HEK293T (cell line): ENCODE measurements around the gene RNPEP.
A peak's percentile ranks its signal among the peaks of the same experiment; 100 is the strongest.

ENCODE experiments used
- CTCF ChIA-PET: fragments of 350-600 bp; formaldehyde crosslinking; extraction: SDS; loops from one replicate; lab custom pipeline; 2021; ENCODE audit warnings: antibody characterized with exemption, inconsistent platforms; lab: Yijun Ruan, JAX
- POLR2A ChIA-PET: fragments of 350-600 bp; formaldehyde crosslinking; extraction: SDS; loops from one replicate; lab custom pipeline; 2020; ENCODE audit warnings: antibody characterized with exemption, inconsistent platforms; lab: Yijun Ruan, JAX
- DNase-seq: peaks from one replicate; pipeline ENCODE4 v3.0.0; 2012; ENCODE audit warnings: mixed read lengths; ENCODE audit errors: extremely low spot score
- ARNT ChIP-seq: fragments of 450-650 bp; IDR thresholded peaks from 2 replicates; pipeline ENCODE4 v1.6.1; 2017; ENCODE audit warnings: mild to moderate bottlenecking
- BHLHE40 ChIP-seq: fragments of 450-650 bp; IDR thresholded peaks from 2 replicates; pipeline ENCODE4 v1.6.1; 2016; ENCODE audit warnings: mild to moderate bottlenecking, moderate library complexity, borderline replicate concordance
- CTBP1 ChIP-seq: fragments of 450-650 bp; IDR thresholded peaks from 2 replicates; pipeline ENCODE4 v1.6.1; 2016; ENCODE audit warnings: borderline replicate concordance
- ELF4 ChIP-seq: fragments of 450-650 bp; IDR thresholded peaks from 2 replicates; pipeline ENCODE4 v1.6.1; 2017; ENCODE audit warnings: antibody characterized with exemption
- FOXA1 ChIP-seq: fragments of 450-650 bp; IDR thresholded peaks from 2 replicates; pipeline ENCODE4 v1.6.1; 2016; ENCODE audit warnings: mild to moderate bottlenecking
- FOXK2 ChIP-seq: fragments of 450-650 bp; IDR thresholded peaks from 2 replicates; pipeline ENCODE4 v1.6.1; 2016; ENCODE audit warnings: mild to moderate bottlenecking
- FOXM1 ChIP-seq: fragments of 450-650 bp; IDR thresholded peaks from 2 replicates; pipeline ENCODE4 v1.6.1; 2017; ENCODE audit warnings: mild to moderate bottlenecking, borderline replicate concordance
- HDGF ChIP-seq: fragments of 450-650 bp; IDR thresholded peaks from 2 replicates; pipeline ENCODE4 v1.6.1; 2017; ENCODE audit warnings: antibody characterized with exemption, borderline replicate concordance
- L3MBTL2 ChIP-seq: fragments of 450-650 bp; conservative IDR thresholded peaks from 2 replicates; pipeline ENCODE4 v1.6.1; 2016; ENCODE audit warnings: mild to moderate bottlenecking
- LEF1 ChIP-seq: fragments of 450-650 bp; IDR thresholded peaks from 2 replicates; pipeline ENCODE4 v1.6.1; 2017; ENCODE audit warnings: mild to moderate bottlenecking, borderline replicate concordance
- NFRKB ChIP-seq: fragments of 450-650 bp; IDR thresholded peaks from 2 replicates; pipeline ENCODE4 v1.6.1; 2016; ENCODE audit warnings: mild to moderate bottlenecking, moderate library complexity
- PKNOX1 ChIP-seq: fragments of 450-650 bp; IDR thresholded peaks from 2 replicates; pipeline ENCODE4 v1.6.1; 2016
- SP1 ChIP-seq: fragments of 450-650 bp; IDR thresholded peaks from 2 replicates; pipeline ENCODE4 v1.6.1; 2017
- SUZ12 ChIP-seq: fragments of 450-650 bp; IDR thresholded peaks from 2 replicates; pipeline ENCODE4 v1.6.1; 2016; ENCODE audit warnings: mild to moderate bottlenecking
- TARDBP ChIP-seq: fragments of 450-650 bp; IDR thresholded peaks from 2 replicates; pipeline ENCODE4 v1.6.1; 2016
- ZNF384 ChIP-seq: fragments of 450-650 bp; IDR thresholded peaks from 2 replicates; pipeline ENCODE4 v1.6.1; 2016

RNPEP gene

GRCh38 chr1:202005958-202006357 is 23.5 kb downstream of the RNPEP start:
- TF ChIP-seq FOXA1 (no peak), ZNF384 (no peak), FOXK2 (no peak), L3MBTL2 (no peak), PKNOX1 (no peak), TARDBP (no peak), CTBP1 (no peak), BHLHE40 (no peak), ARNT (no peak), FOXM1 (no peak)
- DNase-seq, result no peak
- POLR2A ChIA-PET, result interaction anchor here (1.3 kb wide), 1 partner anchor 113 kb away, joined by 3 read pairs; no protein-coding TSS in a partner anchor
- CTCF ChIA-PET, result interaction anchor here (0.6 to 1.5 kb wide), 3 partner anchors 10 to 697 kb away, joined by 3 to 5 read pairs (median 3); no protein-coding TSS in a partner anchor

- CTCF ChIA-PET, result interaction anchor here (0.8 to 1.4 kb wide), 6 partner anchors 8 to 128 kb away, joined by 3 to 8 read pairs (median 4); no protein-coding TSS in a partner anchor
- DNase-seq, result no peak
- POLR2A ChIA-PET, result no interaction called here
- TF ChIP-seq NFRKB (no peak), FOXM1 (no peak), CTBP1 (no peak), L3MBTL2 (no peak), ARNT (no peak), SP1 (no peak), TARDBP (no peak), ZNF384 (no peak), LEF1 (no peak), FOXA1 (no peak), HDGF (no peak), FOXK2 (no peak), SUZ12 (no peak), ELF4 (no peak)
Observed at GRCh38 chr1:202007304-202007703, 24.9 kb downstream of the RNPEP start.

- ChIA-PET POLR2A (no interaction called here), CTCF (interaction anchor here (0.8 to 1.4 kb wide), 6 partner anchors 8 to 128 kb away, joined by 3 to 8 read pairs (median 4); no protein-coding TSS in a partner anchor)
- no peak for DNase-seq
- TF ChIP-seq FOXK2 (no peak), FOXA1 (no peak), CTBP1 (no peak), PKNOX1 (no peak)
Observed at GRCh38 chr1:202007805-202008489, 25.5 kb downstream of the RNPEP start.

- no peak for TF ChIP-seq FOXM1
- no peak for TF ChIP-seq FOXK2
- no peak for TF ChIP-seq LEF1
- TF ChIP-seq BHLHE40, result no peak
- no peak for TF ChIP-seq ARNT
- no peak for TF ChIP-seq SUZ12
- peak; percentile 86 for DNase-seq
- ChIA-PET CTCF (interaction anchor here (0.8 to 1.8 kb wide), 6 partner anchors 8 to 110 kb away, joined by 3 to 6 read pairs (median 4); no protein-coding TSS in a partner anchor), POLR2A (no interaction called here)
Observed at GRCh38 chr1:202009326-202010179, 27.1 kb downstream of the RNPEP start.

- TF ChIP-seq FOXK2 (no peak), LEF1 (no peak), SUZ12 (no peak), ELF4 (no peak), FOXM1 (no peak), SP1 (no peak), PKNOX1 (no peak), CTBP1 (no peak), ARNT (no peak), L3MBTL2 (no peak), ZNF384 (no peak)
- no peak for DNase-seq
- ChIA-PET POLR2A (no interaction called here), CTCF (interaction anchor here (0.9 to 1.8 kb wide), 2 partner anchors 108 to 109 kb away, joined by 5 to 6 read pairs; no protein-coding TSS in a partner anchor)
Observed at GRCh38 chr1:202010180-202011015, 27.9 kb downstream of the RNPEP start, which contains the start of gene ELF3. ELF3 (plus strand) TSS chr1:202010587; CDS start chr1:202011137, 550 bp downstream.
